ENCODE results near the gene ATP11A.

The ATP11A gene

DNA sequence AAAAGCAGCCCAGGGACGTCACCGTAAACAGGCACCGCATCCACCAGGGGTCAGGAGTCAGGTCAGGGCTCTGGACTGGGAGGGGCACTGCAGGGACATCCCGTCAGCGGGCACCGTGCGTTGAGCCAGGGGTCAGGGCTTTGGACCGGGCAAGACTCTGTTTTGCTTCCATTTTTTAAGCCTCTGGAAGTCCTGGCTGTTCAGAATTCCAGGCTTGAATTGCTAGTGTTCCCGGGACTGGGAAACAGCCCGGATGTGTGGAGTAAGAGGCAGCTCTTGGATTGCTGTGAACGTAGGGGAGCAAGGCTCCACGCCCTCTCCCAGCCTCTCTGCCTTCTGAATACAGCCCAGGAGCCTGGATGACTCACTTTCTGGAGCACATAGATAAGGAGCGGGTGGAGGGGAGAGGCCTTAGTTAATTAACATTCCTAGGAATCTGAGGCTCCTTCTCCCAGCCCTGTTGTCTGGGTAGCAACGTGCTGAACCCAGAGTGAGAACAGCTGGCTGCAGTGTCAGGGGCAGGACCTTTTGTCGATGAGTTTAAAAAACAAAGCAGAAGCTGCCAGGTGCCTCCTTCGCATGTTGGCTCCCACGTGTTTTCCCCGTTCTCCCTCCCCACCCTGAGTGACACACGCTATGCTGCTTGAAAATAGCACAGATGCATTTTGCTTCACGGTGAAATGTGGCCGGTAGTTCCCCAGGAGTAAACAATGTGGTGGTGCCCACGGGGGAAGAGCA is 21.9 kb downstream of the ATP11A start:
- DNase-seq: peak; percentile 36

DNA sequence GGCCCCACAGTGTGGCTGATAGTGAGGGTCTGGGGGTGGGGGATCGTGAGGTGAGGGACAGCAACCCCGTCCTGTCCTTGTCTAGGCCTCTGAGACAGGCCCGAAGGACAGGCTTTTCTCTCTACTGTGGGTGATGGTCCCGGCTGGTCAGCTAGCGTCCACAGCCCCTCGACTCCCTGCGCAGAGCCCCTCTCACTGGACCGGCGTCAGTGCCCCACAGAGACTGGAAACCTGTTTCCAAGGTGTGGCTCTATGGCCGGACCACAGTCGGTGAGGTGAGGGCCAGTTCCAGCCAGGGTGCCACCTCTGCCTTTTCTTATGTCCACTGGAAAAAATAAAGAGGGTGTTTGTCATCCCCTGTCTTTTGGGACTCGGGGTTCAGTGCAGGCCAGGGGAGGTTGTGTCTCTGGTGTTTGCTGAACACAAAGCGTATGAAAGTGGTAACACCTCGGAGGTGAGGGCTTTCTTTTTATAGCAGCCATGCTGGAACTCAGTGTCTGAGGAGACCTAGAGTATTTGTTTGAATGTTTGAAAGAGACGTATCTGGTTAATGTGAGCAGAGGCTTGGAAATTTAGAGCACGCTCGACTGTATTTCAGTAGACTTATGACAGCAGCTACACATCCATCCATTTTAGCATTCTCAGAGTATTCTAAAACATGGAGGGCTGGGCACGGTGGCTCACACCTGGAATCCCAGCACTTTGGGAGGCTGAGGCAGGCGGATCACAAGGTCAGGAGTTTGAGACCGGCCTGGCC is 22.8 kb downstream of the ATP11A start:
- no peak for DNase-seq

DNA sequence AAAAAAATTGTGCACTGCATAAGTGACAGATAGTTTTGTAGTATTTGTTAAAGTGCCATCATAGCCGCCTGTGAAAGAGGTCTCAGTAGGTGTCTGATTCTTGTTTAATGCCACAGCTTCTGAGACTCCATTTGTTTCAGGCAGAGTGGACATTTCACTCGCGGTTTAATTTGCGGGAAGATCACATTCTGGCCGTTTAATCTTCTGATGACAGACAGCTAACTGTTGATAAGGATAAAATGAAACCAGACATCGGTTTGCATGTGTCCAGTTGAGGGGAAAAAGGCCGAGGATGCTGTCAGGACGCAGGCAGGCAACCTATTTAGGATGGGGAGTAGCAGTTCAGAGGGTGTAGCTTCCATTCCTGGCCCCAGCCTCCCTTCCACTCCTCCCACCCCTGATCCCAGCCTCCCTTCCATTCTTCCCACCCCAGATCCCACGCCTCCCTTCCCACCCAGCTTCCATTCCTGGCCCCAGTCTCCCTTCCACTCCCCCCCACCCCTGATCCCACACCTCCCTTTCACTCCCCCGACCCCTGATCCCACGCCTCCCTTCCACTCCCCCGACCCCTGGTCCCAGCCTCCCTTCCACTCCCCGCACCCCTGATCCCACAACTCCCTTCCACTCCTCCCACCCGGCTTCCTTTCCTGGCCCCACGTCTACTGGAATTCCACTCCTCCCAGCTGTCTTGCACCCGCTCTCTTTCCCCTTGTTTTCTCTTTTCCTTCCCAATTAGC is 23.8 kb downstream of the ATP11A start:
- no peak for DNase-seq

DNA sequence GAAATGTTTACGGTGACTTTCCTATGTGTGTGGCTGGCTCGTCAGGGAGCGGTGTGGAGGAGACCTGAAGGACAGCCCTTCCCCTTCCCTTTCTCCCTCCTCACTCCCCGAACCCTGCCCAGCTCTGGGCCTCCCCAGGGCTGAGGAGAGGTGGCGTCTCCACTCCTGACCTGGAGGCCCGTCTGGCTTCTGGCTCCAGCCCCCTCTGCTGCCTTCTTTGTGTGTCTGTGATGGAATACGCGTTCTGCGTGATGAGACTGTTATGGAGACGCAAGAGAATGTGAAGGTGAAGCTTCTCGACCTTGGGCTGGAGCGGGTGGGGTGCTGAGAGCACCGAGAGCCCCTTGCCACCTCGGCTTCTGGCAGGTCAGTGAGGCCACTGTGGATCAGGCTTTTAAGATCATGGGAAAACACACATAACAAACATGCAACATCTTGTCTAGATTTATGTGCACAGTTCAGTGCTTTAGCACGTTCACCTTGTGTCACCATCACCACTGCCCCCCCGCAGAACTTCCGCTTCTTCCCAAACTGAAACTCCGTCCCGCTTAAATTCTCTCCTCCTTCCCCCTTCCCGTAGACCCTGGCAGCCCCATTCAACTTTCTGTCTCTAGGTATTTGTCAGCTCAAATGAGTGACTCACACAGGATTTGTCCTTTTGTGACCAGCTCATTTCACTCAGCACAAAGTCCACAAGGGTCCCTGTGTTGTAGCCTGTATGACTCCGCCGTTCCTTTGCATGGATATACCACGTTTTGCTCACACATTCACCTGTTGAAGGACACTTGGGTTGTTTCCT is 24.7 kb downstream of the ATP11A start:
- DNase-seq: no peak

DNA sequence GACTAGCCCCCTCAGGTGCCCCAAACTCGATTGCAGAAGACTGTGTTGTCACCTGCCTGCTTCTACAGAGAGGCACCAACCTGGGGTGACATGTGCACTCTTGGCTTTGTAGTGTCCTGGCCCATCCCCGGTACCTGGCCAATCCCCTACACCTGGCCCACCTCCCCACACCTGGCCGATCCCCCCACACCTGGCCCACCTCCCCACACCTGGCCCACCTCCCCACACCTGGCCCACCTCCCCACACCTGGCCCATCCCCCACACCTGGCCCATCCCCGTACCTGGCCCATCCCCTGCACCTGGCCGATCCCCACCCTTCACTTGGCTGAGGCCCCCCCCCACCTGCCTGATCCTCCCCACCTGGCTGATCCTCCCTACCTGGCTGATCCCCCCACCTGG is 25.4 kb downstream of the ATP11A start:
- no peak for DNase-seq

DNA sequence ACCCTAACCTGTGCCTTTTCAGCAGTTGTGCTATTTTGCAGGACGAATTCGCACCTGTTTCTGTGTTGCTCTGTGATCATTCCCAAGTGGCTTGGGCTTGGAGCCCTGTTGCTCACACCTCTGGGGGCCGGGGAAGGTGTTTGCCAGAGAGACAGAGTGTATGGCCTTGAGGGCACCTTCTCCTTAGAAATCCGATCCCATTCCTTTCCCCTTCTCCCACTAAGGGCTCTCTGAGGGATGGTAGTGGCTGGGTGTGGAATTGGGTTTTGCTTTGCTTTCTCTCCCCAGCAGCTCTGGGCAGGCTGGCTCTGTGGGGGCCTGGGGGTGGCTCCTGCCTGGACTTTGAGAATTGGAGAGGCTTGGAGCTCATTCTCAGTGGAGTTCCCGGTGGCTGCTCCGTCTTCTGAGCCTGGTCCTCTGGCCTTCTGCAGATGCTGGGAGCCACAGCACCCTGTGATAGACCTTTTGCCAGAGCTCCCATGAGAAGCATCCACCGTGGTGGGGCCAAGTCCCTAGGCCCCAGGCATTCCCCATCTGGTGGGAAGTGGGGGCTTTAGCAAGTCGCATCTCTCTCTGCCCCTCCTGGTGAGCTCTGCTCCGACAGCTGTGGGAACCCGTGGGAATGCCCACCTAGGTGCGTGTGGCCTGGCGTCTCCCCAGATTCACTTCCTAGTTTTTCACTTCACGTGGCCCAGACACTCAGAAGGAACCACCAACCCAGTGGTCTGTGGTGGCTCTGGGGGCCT is 26.1 kb downstream of the ATP11A start:
- DNase-seq: no peak

DNA sequence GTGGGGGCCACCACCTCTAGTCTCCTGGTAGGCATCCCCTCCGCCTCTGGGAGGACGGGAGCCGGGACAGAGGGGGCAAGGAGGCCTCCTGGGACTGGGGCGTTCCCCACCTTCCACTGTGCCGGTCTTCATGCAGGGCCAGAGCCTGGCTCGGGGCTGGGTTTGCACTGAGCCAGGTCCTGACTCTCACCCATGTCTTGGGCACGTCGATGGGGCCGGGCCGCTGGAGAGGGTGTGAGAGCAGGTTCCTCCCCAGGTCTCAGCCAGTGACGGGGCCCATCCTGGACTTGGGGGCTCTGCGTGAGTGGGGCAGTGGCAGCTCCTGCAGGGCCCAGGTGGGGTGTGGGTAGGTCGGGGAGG is 26.6 kb downstream of the ATP11A start:
- no peak for DNase-seq

DNA sequence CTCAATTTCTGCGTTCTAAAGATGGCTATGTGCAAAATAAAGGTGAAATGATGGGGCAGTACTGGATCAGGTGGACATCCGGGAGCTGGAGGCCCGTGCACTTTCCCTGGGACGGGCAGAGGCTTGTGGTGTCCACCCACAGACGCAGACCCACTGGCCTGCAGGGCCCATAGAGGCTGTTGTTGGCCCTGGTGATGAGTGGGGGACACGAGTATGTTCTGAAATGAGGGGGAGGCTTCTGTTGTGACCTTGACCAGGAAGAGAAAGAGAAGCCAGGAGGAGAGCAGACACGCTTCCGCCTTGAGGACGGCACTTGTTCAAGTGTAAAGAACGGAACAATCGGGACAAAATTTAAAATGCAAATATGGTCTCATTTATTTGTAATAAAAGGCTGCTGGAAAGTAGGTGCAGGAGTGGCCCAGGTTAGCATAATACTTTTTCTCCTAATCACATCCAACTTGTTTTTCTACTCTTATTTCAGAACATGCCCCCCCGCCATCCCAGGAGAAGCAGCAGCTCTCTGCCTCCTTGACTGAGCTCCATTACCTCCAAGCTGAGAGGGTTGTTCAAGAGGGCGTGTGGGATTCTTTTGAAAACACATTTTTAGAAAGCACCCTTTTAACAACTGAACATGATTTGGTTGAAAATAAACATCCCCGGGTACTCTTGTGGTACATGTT is 27.1 kb downstream of the ATP11A start:
- no peak for DNase-seq

DNA sequence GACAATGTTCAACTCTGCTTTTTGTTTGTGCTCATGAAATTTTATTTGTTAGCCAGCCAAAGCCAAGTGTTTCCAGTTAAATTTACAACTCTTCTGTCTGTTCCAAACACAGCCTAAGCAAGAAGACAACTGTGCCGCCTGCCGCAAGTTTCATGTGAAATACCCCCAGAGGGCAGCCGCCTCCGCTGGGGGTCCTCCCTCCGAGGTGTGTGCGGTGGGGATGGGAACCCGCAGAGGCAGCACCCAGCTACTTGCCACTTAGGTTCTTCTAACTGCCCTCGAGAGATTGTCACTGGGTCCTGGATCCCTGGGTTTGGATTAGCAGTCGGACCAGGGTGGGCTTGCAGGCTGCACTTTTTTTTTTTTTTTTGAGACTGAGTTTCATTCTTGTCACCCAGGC is 28.5 kb downstream of the ATP11A start:
- no peak for DNase-seq

DNA sequence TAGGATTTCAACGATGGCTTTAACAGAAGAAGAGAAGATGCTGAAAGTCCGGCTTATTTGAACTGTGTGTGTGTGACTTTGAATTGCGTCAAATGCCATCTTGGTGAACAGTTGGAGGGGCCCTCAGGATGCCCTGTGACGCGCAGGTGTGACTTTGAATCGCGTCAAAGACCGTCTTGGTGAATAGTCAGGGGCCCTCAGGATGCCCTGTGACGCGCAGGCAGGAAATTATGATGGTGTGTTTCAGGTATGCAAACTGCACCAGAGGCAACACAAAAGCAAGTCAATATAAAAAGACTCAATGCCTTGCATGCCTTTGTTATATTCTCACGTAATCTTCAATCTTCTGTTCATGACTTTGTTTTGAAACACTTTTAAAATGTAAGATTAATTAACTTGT is 29.2 kb downstream of the ATP11A start:
- DNase-seq: no peak

DNA sequence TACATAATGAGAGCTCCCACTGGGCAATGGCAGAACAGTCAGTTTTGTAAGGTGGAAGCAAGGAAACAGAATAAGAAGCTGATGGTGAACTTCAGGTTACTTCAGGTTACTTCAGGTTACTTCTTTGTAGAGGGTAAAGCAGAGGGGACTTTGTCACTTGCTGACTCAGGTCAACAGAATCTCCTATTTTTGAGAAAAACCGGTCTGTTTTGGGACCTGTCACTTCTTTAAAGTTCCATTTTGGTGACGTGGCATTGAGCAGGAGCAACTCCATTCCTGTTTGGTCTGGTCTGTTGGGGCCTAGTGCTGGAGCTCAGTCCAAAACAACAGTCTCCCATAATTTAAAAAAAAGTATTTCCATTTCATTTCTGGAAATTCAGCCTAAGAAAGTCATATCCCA is 29.7 kb downstream of the ATP11A start:
- DNase-seq: no peak

DNA sequence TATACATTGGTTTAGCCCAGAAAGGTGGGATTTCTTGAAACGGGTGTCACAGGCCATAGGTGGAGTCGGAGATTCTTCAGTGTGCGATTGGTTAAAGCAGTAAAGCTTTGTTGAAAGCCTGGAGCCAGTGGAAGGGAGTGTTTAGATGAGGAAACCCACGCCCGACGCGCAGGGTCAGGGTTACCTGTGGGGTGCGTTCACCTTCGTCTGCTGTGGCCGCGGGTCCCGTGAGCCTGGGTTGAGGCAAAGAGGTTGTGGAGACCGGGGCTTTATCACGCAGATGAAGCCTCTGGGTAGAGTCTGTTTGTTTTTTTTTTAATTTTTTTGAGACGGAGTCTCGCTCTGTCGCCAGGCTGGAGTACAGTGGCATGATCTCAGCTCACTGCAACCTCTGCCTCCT is 30.4 kb downstream of the ATP11A start:
- DNase-seq: no peak

DNA sequence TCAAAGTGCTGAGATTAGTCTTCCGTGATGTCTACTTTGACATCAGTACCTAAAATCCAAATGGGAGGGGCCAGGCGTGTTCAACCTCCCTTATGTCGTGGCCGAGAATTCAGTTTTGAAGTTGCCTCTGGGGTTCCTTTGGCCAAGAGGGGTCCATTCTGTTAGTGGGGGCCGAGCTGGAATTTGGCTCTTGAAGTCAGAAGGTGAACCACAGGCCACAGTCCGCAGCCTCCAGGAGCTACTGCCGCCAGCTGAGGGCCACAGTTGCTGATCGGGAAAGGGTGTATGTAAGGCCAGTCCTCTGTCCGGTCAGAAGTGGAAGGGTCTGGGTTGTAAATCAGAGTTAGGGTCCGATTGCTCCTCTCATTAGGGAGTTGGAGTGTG is 31.0 kb downstream of the ATP11A start:
- DNase-seq: no peak

DNA sequence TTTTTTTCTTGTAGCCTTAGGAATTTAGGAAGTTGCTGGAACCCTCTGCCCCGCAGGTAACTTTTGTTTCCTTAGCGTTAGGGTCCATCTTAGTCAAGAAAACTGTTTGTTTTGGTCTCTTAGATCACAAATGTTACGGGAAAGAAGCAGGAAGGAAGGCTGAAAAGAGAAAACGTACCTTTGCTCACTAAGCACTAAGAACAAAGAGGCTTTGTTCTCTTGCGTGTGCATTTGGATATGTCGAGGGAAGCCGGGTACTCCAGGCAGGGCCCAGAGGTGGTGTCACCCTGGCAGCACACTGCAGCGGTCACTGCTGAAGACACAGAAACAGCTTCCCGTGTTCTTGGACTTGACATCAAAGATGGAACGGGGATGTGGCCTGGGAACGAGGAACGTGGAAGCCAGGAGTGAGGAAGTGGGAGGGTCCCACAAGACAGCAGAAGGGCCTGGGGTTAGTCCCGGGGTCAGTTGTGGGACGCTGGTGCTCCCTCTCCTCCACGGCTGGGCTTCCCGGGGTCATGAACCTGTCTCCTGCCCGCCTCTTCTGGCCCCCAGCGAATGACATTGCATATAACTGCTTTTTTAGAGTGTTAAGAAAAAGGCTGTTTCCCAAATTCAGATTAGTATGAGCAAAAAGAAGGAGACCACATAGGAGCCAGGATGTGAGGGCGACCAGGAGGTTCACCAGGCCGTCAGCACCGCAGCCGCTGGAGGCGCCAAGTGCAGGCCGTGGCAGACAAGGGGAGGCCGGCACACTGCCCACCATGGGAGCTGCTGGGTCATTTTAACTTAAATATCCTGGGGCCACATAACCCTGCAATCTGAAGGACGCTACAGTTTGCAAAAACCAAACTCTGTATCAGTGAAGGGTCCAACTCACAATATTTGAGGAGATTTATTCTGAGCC is 31.6 kb downstream of the ATP11A start:
- DNase-seq: no peak

DNA sequence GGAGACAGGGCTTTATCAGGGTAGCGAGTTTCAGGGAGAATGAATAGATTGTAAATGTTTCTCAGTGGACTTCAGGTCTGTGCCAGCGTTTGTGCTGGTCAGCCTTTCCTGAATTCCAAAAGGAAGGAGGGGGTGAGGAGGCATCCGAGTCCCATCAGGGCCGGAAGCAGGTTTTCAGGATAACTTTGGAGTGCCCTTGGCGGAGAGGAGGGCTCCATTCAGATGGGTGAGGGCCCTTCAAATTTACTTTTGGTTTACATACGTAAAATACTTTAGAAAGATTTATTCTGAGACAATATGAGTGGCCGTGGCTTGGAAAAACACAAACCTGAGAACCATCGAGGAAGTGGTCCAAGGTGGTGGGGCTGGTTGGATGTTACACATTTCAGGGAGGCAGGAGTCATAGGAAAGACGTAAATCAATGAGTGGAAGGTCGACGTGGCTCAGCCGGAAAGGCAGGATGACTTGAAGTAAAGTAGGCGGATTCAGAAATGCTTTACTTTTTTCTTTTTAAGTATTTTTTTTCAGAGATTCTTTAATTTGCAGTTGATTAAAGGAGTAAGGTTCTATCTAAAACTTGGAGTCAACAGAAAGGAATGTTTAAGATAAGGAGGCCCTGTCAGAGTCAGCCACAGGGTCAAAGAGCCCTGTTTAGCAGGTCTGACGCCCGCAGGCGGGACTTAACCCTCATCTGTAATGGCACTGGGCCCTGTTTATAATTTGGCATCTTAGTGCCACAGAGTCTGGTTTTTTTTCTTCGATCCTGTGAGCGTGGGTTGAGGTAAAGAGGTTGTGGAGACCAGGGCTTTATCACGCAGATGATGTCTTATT is 32.8 kb downstream of the ATP11A start:
- no peak for DNase-seq

DNA sequence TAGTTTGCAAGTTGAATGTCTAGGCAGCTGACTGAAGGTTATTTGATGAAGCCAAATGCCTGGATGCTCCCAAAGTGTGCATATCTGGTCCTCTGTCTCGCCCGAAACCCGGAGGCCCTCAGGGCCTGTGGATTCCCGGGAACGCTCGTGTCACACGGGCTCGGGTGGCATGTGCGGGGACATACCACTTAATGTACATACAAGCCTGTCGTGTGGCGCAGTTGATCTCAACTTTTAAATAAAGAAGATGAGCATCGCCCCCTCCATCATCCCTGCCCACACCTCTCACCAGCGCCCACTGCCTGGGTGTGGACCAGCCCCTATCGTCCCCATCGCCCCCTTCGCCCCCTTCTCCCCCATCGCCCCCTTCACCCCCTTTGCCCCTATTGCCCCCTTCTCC is 33.9 kb downstream of the ATP11A start:
- no peak for DNase-seq

DNA sequence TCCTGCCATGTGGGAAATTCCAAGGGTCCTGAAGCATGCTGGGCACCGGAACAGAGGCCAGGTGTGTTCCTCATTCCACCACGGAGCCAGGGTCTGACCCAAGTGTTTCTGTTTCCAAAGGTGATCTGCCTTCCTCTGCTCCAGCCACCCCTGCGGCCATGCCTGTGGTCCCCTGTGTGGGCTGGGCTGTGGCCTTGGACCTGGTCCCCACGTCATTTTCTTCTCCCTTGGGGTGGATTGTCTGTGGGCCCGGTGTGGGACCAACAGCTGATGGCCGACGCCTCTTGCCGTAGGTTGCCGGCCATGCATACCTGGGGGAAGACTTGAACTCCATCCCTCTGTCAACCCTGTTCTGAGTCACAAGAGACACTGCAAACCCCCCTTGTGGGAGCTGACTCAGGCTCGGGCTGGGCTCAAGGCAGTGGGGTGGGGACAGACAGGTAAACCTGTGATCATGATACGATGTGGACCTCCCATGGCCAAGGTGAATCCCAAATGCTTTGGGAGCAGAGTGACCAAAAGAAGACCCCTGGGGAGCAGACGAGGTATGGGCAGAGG is 35.0 kb downstream of the ATP11A start:
- DNase-seq: no peak

DNA sequence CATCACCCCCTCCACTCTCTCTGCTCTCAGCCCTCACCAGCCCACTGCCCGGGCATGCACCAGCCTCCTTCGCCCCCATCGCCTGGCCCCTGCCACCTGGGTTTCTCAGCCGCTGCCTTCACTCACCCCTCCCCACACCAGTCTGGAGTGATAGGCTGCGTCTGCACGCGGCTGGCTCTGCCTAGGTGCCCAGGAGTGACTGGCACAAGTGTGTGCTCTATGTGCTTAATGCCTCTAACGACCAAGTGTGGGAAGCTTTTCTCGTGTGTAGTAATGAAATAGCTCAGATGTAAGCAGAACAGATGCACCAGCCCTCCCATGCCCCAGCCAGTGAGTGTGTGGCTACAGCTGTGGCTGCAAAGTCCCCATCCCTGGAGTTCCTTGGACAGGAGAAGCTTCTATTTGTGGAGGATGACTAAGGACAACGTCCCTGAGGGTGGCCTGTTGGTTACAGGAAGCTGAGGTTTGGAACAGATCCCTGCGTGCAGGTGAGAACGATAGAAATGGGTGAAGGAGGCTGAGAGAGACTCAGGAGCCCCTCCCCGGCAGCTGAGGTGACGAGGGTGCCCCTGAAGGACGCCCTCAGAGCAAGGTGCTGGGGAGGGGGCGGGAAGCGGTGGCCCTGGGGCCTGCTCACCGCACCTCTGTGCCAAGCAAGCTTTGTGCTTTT is 35.6 kb downstream of the ATP11A start:
- DNase-seq: peak; percentile 24

Data from NCI-H1694 (cell line).